GM06990 (cell line): ENCODE results near the gene CHURC1.

ENCODE experiments used
- DNase-seq: peaks from one replicate; pipeline ENCODE4 v3.0.0-alpha.2; 2011; ENCODE audit not compliant: insufficient read length; ENCODE audit errors: extremely low read depth
- H3K27me3 ChIP-seq: replicated peaks from 2 replicates; pipeline ENCODE4 v1.6.0; 2011; ENCODE audit warnings: low read length; ENCODE audit not compliant: control insufficient read depth, insufficient read depth
- H3K36me3 ChIP-seq: 2 replicates; pipeline ENCODE4 v1.5.1; 2011; ENCODE audit warnings: low read length; ENCODE audit not compliant: control insufficient read depth, insufficient read depth
- H3K4me3 ChIP-seq: replicated peaks from 2 replicates; pipeline ENCODE4 v1.5.1; 2011; ENCODE audit warnings: low read depth, mild to moderate bottlenecking, control low read depth, low read length
- CTCF ChIP-seq: IDR thresholded peaks from 2 replicates; pipeline ENCODE4 v1.5.1; 2011; ENCODE audit warnings: low read length, control low read depth, mild to moderate bottlenecking, inconsistent platforms; ENCODE audit not compliant: insufficient read depth, poor library complexity, severe bottlenecking

Gene CHURC1

GRCh38 chr14:64928239-64929013 lies 14.2 kb downstream of the CHURC1 start:
- DNase-seq, result no peak
- Histone ChIP-seq H3K36me3 (peaks cover 14% of the 10 kb centered on the region), H3K4me3 (no peak overlapping the region; the same call in 1 of the 2 replicates), H3K27me3 (no peaks in the 10 kb centered on the region)
- no peak for TF ChIP-seq CTCF

GRCh38 chr14:64929014-64929359 lies 14.7 kb downstream of the CHURC1 start:
- Histone ChIP-seq H3K36me3 (peaks cover 14% of the 10 kb centered on the region), H3K4me3 (no peak overlapping the region), H3K27me3 (no peaks in the 10 kb centered on the region)
- DNase-seq, result no peak
- no peak for TF ChIP-seq CTCF

- peaks cover 13% of the 10 kb centered on the region for H3K36me3 ChIP-seq
- no peak for TF ChIP-seq CTCF
- no peak for DNase-seq
- H3K4me3 ChIP-seq, result no peak overlapping the region
- H3K27me3 ChIP-seq, result no peaks in the 10 kb centered on the region
These were observed 16.0 kb downstream of the CHURC1 start for GRCh38 chr14:64930085-64930843.

- Histone ChIP-seq H3K36me3 (peaks cover 12% of the 10 kb centered on the region), H3K4me3 (no peak overlapping the region), H3K27me3 (no peaks in the 10 kb centered on the region)
- no peak for TF ChIP-seq CTCF
- no peak for DNase-seq
These were observed 16.9 kb downstream of the CHURC1 start for GRCh38 chr14:64931123-64931522.

GRCh38 chr14:64932231-64932630 lies 18.0 kb downstream of the CHURC1 start:
- no peak for TF ChIP-seq CTCF
- H3K27me3 ChIP-seq, result no peaks in the 10 kb centered on the region
- no peak overlapping the region for H3K4me3 ChIP-seq
- no peak for DNase-seq
- peaks cover 7% of the 10 kb centered on the region for H3K36me3 ChIP-seq
